ENCODE measurements around the gene TRMT44.

Gene TRMT44

DNA sequence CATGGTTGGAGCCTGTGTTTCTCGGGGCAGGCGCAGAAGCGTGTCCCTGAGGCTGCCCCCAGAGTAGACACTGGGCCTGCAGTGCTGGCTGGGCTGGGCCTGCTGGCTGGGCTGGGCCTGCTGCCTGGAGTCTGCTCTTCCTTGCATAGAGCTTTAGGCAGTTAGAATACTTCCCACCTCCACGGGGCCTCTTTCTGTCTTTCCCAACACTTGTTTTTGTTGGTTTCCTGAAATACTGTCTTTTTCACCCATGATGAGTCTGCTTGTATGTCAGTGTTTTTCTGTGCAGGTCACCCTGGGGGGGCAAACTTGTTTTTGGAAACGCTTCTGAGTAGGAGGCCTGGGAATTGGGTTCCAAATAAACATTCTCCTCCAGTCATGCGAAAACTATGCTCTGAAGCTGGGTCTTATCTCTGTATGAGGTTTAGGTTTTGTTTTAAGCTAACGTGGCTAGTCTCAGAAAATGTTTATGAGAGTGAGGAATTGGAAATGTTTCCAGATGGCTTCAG is 32.2 kb downstream of the TRMT44 start:
- ATAC-seq: no peak
- TF ChIP-seq ZFP30 (CRISPR knock-in tag; IDR thresholded peaks at IDR 0.05) (no peak), GLIS3 (CRISPR knock-in tag; IDR thresholded peaks at IDR 0.05) (no peak)
- TF ChIP-seq, protein P1, sequence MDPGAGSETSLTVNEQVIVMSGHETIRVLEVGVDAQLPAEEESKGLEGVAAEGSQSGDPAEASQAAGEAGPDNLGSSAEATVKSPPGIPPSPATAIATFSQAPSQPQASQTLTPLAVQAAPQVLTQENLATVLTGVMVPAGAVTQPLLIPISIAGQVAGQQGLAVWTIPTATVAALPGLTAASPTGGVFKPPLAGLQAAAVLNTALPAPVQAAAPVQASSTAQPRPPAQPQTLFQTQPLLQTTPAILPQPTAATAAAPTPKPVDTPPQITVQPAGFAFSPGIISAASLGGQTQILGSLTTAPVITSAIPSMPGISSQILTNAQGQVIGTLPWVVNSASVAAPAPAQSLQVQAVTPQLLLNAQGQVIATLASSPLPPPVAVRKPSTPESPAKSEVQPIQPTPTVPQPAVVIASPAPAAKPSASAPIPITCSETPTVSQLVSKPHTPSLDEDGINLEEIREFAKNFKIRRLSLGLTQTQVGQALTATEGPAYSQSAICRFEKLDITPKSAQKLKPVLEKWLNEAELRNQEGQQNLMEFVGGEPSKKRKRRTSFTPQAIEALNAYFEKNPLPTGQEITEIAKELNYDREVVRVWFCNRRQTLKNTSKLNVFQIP (CRISPR knock-in tag; IDR thresholded peaks at IDR 0.05; ENCODE audit: borderline replicate concordance, low read depth): no peak

DNA sequence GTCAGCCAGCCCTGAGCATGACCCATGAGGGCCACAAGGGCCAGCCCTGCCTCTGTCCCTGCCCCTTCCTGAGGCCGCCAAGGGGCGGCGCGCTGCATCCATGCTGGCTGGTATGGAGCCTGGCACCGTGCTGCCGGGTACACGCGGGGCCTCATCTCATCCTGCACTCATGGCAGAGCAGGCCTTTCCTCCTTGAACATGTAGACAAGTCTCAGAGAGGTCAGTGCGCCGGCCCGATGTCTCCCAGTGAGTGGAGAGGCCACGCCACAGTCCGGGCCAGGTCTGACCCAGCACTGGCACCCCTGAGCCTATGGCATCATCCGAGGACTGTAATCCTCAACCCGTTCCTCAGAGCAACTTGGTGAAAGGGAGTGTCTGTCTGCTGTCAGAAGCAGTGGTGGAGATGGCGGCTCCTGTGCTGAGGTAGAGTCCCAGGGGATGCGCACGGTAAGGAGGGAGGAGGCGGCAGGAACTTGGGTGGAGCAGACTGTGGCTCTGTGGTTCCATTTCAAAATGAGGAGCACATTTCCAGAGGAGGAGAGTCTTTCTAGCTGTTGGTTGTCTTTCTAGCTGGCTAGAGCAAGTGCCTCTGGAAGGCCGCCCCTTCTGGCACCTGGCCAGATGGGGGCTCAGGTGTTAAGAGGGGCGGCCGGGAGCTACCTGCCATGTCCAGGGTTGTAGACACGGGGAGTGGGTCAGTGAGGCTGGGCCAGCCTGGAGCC is 32.8 kb downstream of the TRMT44 start:
- ATAC-seq: no peak
- TF ChIP-seq ZNF565 (CRISPR knock-in tag; conservative IDR thresholded peaks at IDR 0.05; ENCODE audit: low read depth) (no peak), OSR1 (CRISPR knock-in tag; IDR thresholded peaks at IDR 0.05) (no peak), ARNTL (CRISPR knock-in tag; IDR thresholded peaks at IDR 0.05; ENCODE audit: borderline replicate concordance, low read depth) (no peak)

DNA sequence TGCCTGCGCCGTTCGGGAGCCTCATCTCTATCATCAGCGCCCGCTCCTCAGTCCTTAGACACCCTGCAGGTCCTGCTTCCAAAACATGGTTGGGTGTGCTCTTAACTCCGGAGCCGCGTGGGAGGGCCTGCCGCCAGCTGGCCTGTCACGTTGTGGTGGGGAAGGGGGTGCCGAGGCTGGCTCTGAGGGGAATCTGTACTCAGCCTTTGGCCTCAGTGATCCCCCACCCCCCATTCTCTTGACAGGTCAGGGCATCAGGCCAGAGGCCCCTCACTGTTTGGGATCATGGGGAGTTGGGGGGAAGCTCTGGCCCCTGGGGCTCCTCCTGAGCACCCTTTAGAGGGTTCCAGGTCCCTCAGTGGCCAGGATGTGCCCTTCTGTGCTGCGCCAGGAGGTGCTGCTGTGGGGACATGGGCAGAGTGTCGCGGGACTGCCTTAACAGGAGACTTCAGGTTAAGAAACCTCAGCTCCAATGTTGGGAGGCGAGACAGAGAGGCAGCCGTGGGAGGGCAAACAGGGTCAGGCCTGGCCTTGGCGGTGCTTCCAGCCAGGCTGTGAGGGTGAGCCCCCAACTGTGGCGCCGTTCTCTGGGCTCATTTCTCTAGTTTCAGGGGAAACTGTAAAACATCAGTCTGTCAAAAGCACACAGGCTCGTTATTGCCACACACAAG is 33.5 kb downstream of the TRMT44 start:
- no peak for ATAC-seq

DNA sequence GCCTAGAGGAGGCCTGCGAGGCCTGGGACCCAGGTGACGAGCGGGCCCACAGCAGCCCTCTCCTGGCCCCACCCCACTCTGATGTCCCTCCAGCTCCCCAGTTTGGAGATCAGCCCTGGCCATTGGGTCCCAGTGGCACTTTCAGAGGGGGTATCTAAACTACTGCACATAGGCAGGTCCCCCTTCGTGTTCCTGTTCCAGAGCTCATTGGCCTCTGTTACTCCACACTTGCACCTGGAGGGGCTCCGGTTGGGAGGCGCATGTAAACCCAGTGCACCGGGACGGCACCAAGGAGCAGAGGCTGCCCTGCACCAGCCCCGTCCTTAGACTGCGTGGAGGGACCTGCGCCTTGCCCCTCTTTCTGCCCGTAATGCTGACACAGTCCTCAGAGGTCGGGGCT is 34.3 kb downstream of the TRMT44 start:
- TF ChIP-seq ISL1 (CRISPR knock-in tag; IDR thresholded peaks at IDR 0.05): no peak
- TF ChIP-seq ZC3H10 (CRISPR knock-in tag; IDR thresholded peaks at IDR 0.05): no peak
- no peak for TF ChIP-seq BACH2 (CRISPR knock-in tag; IDR thresholded peaks at IDR 0.05; ENCODE audit: borderline replicate concordance)
- no peak for TF ChIP-seq TOX (CRISPR knock-in tag; IDR thresholded peaks at IDR 0.05; ENCODE audit: borderline replicate concordance)
- TF ChIP-seq, protein P2, sequence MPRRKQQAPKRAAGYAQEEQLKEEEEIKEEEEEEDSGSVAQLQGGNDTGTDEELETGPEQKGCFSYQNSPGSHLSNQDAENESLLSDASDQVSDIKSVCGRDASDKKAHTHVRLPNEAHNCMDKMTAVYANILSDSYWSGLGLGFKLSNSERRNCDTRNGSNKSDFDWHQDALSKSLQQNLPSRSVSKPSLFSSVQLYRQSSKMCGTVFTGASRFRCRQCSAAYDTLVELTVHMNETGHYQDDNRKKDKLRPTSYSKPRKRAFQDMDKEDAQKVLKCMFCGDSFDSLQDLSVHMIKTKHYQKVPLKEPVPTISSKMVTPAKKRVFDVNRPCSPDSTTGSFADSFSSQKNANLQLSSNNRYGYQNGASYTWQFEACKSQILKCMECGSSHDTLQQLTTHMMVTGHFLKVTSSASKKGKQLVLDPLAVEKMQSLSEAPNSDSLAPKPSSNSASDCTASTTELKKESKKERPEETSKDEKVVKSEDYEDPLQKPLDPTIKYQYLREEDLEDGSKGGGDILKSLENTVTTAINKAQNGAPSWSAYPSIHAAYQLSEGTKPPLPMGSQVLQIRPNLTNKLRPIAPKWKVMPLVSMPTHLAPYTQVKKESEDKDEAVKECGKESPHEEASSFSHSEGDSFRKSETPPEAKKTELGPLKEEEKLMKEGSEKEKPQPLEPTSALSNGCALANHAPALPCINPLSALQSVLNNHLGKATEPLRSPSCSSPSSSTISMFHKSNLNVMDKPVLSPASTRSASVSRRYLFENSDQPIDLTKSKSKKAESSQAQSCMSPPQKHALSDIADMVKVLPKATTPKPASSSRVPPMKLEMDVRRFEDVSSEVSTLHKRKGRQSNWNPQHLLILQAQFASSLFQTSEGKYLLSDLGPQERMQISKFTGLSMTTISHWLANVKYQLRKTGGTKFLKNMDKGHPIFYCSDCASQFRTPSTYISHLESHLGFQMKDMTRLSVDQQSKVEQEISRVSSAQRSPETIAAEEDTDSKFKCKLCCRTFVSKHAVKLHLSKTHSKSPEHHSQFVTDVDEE (CRISPR knock-in tag; IDR thresholded peaks at IDR 0.05): no peak
- TF ChIP-seq ZNF565 (CRISPR knock-in tag; conservative IDR thresholded peaks at IDR 0.05; ENCODE audit: low read depth): no peak
- TF ChIP-seq, protein P3, sequence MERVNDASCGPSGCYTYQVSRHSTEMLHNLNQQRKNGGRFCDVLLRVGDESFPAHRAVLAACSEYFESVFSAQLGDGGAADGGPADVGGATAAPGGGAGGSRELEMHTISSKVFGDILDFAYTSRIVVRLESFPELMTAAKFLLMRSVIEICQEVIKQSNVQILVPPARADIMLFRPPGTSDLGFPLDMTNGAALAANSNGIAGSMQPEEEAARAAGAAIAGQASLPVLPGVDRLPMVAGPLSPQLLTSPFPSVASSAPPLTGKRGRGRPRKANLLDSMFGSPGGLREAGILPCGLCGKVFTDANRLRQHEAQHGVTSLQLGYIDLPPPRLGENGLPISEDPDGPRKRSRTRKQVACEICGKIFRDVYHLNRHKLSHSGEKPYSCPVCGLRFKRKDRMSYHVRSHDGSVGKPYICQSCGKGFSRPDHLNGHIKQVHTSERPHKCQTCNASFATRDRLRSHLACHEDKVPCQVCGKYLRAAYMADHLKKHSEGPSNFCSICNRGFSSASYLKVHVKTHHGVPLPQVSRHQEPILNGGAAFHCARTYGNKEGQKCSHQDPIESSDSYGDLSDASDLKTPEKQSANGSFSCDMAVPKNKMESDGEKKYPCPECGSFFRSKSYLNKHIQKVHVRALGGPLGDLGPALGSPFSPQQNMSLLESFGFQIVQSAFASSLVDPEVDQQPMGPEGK (CRISPR knock-in tag; IDR thresholded peaks at IDR 0.05; ENCODE audit: borderline replicate concordance): no peak

More for the DNA sequence above, 33.5 kb downstream of the TRMT44 start:
- TF ChIP-seq ZNF70 (CRISPR knock-in tag; IDR thresholded peaks at IDR 0.05): no peak

DNA sequence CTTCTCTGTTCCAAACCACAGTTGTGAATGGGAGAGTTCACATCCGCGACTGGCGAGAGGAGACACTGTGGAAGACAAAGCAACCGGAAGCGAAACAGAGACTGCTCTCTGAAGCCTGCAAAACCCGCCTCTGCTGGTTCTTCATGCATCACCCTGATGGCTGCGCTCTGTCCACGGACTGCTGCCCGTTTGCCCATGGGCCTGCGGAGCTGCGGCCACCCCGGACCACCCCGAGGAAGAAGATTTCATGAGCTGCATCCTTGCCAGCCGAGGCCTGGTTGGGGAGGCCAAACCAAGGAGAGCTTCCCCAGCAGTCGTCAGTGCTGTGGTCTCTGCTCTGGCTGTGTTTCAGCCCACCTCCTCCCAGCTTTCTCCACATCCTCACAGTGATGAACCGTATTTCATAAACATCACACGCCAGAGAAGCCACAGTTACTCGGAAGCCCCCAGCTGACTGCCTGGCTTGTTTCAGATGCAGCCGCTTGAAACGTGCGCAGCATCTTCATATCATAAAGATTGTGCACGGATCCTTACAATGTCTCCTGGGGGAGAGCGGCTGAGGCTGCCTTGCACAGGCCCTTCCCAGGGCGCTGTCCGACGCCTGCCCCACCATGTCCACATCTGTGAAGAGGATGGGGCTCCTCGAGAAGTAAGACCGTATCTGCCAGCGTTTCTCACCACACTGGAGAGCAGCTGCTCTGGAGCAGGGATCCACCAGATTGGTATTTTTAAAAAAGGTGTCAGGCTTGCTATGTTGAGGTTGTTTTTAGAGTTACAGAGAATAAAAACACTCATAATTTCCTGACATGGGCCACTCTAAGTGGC is 35.4 kb downstream of the TRMT44 start:
- no peak for ATAC-seq
- no peak for TF ChIP-seq GLIS3 (CRISPR knock-in tag; IDR thresholded peaks at IDR 0.05)
- no peak for TF ChIP-seq BACH2 (CRISPR knock-in tag; IDR thresholded peaks at IDR 0.05; ENCODE audit: borderline replicate concordance)
- TF ChIP-seq, protein P3 (CRISPR knock-in tag; IDR thresholded peaks at IDR 0.05; ENCODE audit: borderline replicate concordance): no peak
- no peak for TF ChIP-seq ZFP30 (CRISPR knock-in tag; IDR thresholded peaks at IDR 0.05)
- no peak for TF ChIP-seq RARB (CRISPR knock-in tag; IDR thresholded peaks at IDR 0.05)
- TF ChIP-seq, protein P4, sequence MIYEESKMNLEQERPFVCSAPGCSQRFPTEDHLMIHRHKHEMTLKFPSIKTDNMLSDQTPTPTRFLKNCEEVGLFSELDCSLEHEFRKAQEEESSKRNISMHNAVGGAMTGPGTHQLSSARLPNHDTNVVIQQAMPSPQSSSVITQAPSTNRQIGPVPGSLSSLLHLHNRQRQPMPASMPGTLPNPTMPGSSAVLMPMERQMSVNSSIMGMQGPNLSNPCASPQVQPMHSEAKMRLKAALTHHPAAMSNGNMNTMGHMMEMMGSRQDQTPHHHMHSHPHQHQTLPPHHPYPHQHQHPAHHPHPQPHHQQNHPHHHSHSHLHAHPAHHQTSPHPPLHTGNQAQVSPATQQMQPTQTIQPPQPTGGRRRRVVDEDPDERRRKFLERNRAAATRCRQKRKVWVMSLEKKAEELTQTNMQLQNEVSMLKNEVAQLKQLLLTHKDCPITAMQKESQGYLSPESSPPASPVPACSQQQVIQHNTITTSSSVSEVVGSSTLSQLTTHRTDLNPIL (CRISPR knock-in tag; IDR thresholded peaks at IDR 0.05; ENCODE audit: low read depth): no peak
- TF ChIP-seq CSDC2 (CRISPR knock-in tag; IDR thresholded peaks at IDR 0.05): no peak
- no peak for TF ChIP-seq TOX (CRISPR knock-in tag; IDR thresholded peaks at IDR 0.05; ENCODE audit: borderline replicate concordance)
- no peak for TF ChIP-seq ARNTL (CRISPR knock-in tag; IDR thresholded peaks at IDR 0.05; ENCODE audit: borderline replicate concordance, low read depth)
- TF ChIP-seq PPARA (CRISPR knock-in tag; IDR thresholded peaks at IDR 0.05; ENCODE audit: borderline replicate concordance): no peak
- TF ChIP-seq, protein P2 (CRISPR knock-in tag; IDR thresholded peaks at IDR 0.05): no peak
- no peak for TF ChIP-seq ZC3H10 (CRISPR knock-in tag; IDR thresholded peaks at IDR 0.05)

More for the DNA sequence above, 34.3 kb downstream of the TRMT44 start:
- ATAC-seq: no peak
